Measurements from ENCODE around the gene ANKS1A. TPM values are rescaled to one million over a fixed set of nuclear protein-coding genes. Genes with fewer than 3 reads are reported as not detected.

The ANKS1A gene
- total and polyA plus RNA-seq, 2 of the 4 experiments (the other 2 are of a cell fraction): 7.2 to 7.5 TPM

GRCh38 chr6:34958734-34959133 lies 69.7 kb downstream of the ANKS1A start:
- no peak overlapping the region for H3K56ac ChIP-seq (ENCODE audit: extremely low read depth, insufficient read depth, low read length)
- TF ChIP-seq CEBPB (IDR thresholded peaks at IDR 0.05; ENCODE audit: low read depth, low read length) (no peak), RCOR1 (IDR thresholded peaks at IDR 0.05; ENCODE audit: insufficient replicate concordance, low read length) (no peak), ELK1 (IDR thresholded peaks at IDR 0.05; ENCODE audit: borderline replicate concordance, low read depth, low read length) (no peak), USF2 (IDR thresholded peaks at IDR 0.05; ENCODE audit: low read depth, low read length) (no peak), NFE2L2 (IDR thresholded peaks at IDR 0.05; ENCODE audit: low read depth, low read length) (no peak), BHLHE40 (IDR thresholded peaks at IDR 0.05; ENCODE audit: low read depth, low read length) (no peak), RFX5 (IDR thresholded peaks at IDR 0.05; ENCODE audit: low read depth, low read length) (no peak)

More at GRCh38 chr6:34958734-34959133, 69.7 kb downstream of the ANKS1A start:
- CTCF ChIA-PET: no interaction called here
- H3K4me3 ChIP-seq (ENCODE audit: insufficient read depth, low read depth, low read length): no peak overlapping the region
- H3K4me1 ChIP-seq (ENCODE audit: control insufficient read depth, insufficient read depth, low read length): peaks cover 8% of the 10 kb centered on the region
- dilution Hi-C loops (cut with HindIII; ENCODE audit: low sequenced_read_pairs, unreplicated experiment) (no loop called here), intact Hi-C loops (cut with micrococcal nuclease) (no loop called here), in situ Hi-C loops (cut with MboI; ENCODE audit: low sequenced_read_pairs) (no loop called here)
- BruUV-seq (replicated peaks): no TSS peak
- H2BK20ac ChIP-seq (ENCODE audit: low read depth, low read length): no peak overlapping the region
- no peaks in the 10 kb centered on the region for H3K36me3 ChIP-seq (ENCODE audit: control insufficient read depth, insufficient read depth, low read length)
- H2BK5ac ChIP-seq (ENCODE audit: low read depth, low read length, poor library complexity, severe bottlenecking): no peak overlapping the region
- no peaks in the 10 kb centered on the region for H4K20me1 ChIP-seq (ENCODE audit: insufficient read depth, low read length)
- H3K18ac ChIP-seq (ENCODE audit: low read depth, low read length): no peak overlapping the region
- 80% methylated on average over 1 of the region's 2 CpGs; no CpG with 5 or more reads in 1 of the 2 experiments for WGBS, 2 experiments (ENCODE audit: extremely low coverage in 2 of 2, insufficient read length in 1 of 2)
- no peak overlapping the region for H3K4me2 ChIP-seq (ENCODE audit: low read depth, low read length)
- POLR2A ChIA-PET (ENCODE audit: unreplicated experiment): no interaction called here
- no peak overlapping the region for H2BK120ac ChIP-seq (ENCODE audit: low read depth, low read length)
- H3K9me1 ChIP-seq (ENCODE audit: insufficient read depth, low read length): peaks cover 8% of the 10 kb centered on the region
- no peak overlapping the region for H4K8ac ChIP-seq (ENCODE audit: low read depth in 2 of 2, low read length in 2 of 2)
- no peak overlapping the region for H4K91ac ChIP-seq (ENCODE audit: insufficient read depth, low read depth, low read length)
- H3K27me3 ChIP-seq (ENCODE audit: control insufficient read depth, insufficient read depth, low read length): no peaks in the 10 kb centered on the region
- no peak overlapping the region for H3K27ac ChIP-seq (ENCODE audit: insufficient read depth, low read length)
- no peak overlapping the region for H3K4ac ChIP-seq (ENCODE audit: low read depth, low read length)
- no peak overlapping the region for H2AFZ ChIP-seq (replicated peaks; ENCODE audit: low read length, poor library complexity)
- DNase-seq (no peak), ATAC-seq (ENCODE audit: low read depth) (no peak)
- H2AK9ac ChIP-seq (replicated peaks; ENCODE audit: low read depth, low read length, poor library complexity): no peak overlapping the region
- no peaks in the 10 kb centered on the region for H3K9me3 ChIP-seq (ENCODE audit: control insufficient read depth, insufficient read depth, low read length)
- H4K5ac ChIP-seq (ENCODE audit: low read depth, low read length): no peak overlapping the region
- no peak overlapping the region for H3K9ac ChIP-seq (ENCODE audit: low read depth, low read length)
- H3K14ac ChIP-seq (replicated peaks; ENCODE audit: low read depth, low read length): no peak overlapping the region
- no peak overlapping the region for H3K23ac ChIP-seq (ENCODE audit: low read depth, low read length)
- H2BK15ac ChIP-seq (ENCODE audit: low read depth, low read length): no peak overlapping the region
- peaks cover 6 to 16% of the 10 kb centered on the region in 2 experiments for H3K79me1 ChIP-seq (ENCODE audit: low read depth in 1 of 2, low read length in 2 of 2)
- no peak overlapping the region for H2AK5ac ChIP-seq (ENCODE audit: low read depth, low read length)

Measured in IMR-90 (cell line).